Measurements from ENCODE around the gene TTC7B. TPM values are rescaled to one million over a fixed set of nuclear protein-coding genes. Genes with fewer than 3 reads are reported as not detected.

TTC7B gene
- total RNA-seq, 1 donor from 2014 or later, result 40.3 TPM

DNA sequence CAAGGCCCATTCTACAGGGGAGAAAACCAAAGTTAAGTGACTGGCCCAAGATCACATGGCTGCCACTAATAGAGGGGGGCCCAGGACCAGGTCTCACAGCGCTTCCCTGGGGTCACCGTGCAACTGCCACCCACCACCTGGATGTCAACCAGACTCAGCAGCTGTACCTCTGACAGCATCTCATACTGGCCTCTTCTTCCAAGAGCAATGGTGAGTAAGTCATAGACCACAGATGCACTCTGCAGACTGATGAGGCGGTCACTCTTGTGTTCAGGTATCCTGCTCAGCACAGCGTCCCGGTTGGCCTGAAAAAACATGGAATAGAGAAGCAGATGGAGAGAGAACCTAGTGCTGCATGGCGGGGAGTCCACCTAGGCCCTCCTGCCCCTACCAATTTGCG, 139.9 kb downstream of the TTC7B start:
- TF ChIP-seq CTCF (IDR thresholded peaks at IDR 0.05), result no peak
- H3K4me1 Mint-ChIP-seq (ENCODE audit: low read depth), result peaks cover 36% of the 10 kb centered on the region
- peaks cover 10% of the 10 kb centered on the region for H3K36me3 Mint-ChIP-seq (ENCODE audit: low read depth)
- H3K4me3 Mint-ChIP-seq (ENCODE audit: unreplicated experiment), result no peak overlapping the region
- H3K27ac Mint-ChIP-seq (ENCODE audit: unreplicated experiment), result no peak overlapping the region
- H3K27me3 Mint-ChIP-seq (ENCODE audit: low read depth), result no peaks in the 10 kb centered on the region
- no peak for DNase-seq (ENCODE audit: low spot score)
- H3K9me3 Mint-ChIP-seq (ENCODE audit: low read depth), result no peaks in the 10 kb centered on the region

DNA sequence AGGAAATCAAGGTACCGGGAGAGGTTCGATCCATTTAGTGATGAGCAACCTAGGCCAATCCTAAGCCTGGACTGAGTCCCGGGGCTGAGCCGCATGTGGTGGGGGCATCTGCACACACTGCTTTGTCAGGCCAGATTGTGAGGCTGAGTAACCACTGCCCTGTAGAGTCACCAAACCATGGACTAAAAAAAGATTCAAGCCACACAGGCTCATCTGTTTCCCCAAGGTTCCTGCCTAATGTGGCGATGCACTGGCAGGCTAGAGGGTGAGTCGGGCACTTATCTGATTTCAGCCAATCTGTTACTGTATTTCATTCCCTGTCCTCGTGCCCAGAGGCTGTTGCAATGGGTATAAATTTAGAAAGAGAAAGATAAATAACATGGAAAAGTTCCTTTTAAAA, 140.8 kb downstream of the TTC7B start:
- no peaks in the 10 kb centered on the region for H3K27me3 Mint-ChIP-seq (ENCODE audit: low read depth)
- H3K9me3 Mint-ChIP-seq (ENCODE audit: low read depth), result no peaks in the 10 kb centered on the region
- H3K36me3 Mint-ChIP-seq (ENCODE audit: low read depth), result peaks cover 10% of the 10 kb centered on the region
- no peak for DNase-seq (ENCODE audit: low spot score)
- no peak for TF ChIP-seq CTCF (IDR thresholded peaks at IDR 0.05)
- H3K4me3 Mint-ChIP-seq (ENCODE audit: unreplicated experiment), result no peak overlapping the region
- peak overlapping the region; percentile 43 for H3K27ac Mint-ChIP-seq (ENCODE audit: unreplicated experiment)
- H3K4me1 Mint-ChIP-seq (ENCODE audit: low read depth), result peaks cover 36% of the 10 kb centered on the region

- H3K36me3 Mint-ChIP-seq (ENCODE audit: low read depth), result peaks cover 15% of the 10 kb centered on the region
- H3K4me1 Mint-ChIP-seq (ENCODE audit: low read depth), result peaks cover 36% of the 10 kb centered on the region
- H3K4me3 Mint-ChIP-seq (ENCODE audit: unreplicated experiment), result no peak overlapping the region
- H3K9me3 Mint-ChIP-seq (ENCODE audit: low read depth), result peaks cover 6% of the 10 kb centered on the region
- H3K27ac Mint-ChIP-seq (ENCODE audit: unreplicated experiment), result no peak overlapping the region
- DNase-seq (ENCODE audit: low spot score), result no peak
- TF ChIP-seq CTCF (IDR thresholded peaks at IDR 0.05), result no peak
- no peaks in the 10 kb centered on the region for H3K27me3 Mint-ChIP-seq (ENCODE audit: low read depth)
Measured at GRCh38 chr14:90674716-90675115, 141.5 kb downstream of the TTC7B start.

DNA sequence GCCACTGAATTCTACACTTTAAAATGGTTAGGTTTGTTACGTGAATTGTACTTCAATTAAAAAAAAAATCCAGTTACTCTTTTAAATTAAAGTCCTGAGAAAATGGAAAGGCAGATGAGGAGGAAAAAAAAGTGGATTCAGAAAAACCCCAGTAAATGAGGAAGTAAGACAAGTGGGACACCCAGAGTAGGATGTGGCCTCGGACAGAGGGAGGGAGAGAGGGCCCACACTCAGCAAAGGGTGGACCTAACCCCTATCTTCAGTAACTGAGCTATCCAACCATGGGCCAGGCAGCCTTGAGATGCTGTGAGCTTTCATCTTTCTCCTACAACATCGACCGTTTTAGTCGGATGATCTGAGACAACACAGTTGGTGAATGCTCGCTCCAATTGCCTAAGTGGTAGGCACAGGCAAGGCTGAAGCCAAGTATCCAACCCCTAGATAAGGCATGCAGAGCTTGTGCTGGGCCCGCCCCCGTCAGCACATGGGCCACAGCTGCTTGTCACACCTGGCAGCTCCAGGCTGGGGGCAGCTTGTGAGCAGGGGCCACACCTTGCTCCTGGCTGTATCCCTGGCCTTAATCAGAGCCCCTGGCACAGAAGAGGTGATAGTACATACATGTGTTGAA, 142.1 kb downstream of the TTC7B start:
- H3K27me3 Mint-ChIP-seq (ENCODE audit: low read depth), result no peaks in the 10 kb centered on the region
- H3K4me1 Mint-ChIP-seq (ENCODE audit: low read depth), result peaks cover 36% of the 10 kb centered on the region
- H3K9me3 Mint-ChIP-seq (ENCODE audit: low read depth), result peaks cover 9% of the 10 kb centered on the region
- no peak for DNase-seq (ENCODE audit: low spot score)
- no peak overlapping the region for H3K27ac Mint-ChIP-seq (ENCODE audit: unreplicated experiment)
- no peak for TF ChIP-seq CTCF (IDR thresholded peaks at IDR 0.05)
- peaks cover 16% of the 10 kb centered on the region for H3K36me3 Mint-ChIP-seq (ENCODE audit: low read depth)
- H3K4me3 Mint-ChIP-seq (ENCODE audit: unreplicated experiment), result no peak overlapping the region

- Mint-ChIP-seq H3K27ac (ENCODE audit: unreplicated experiment) (no peak overlapping the region), H3K9me3 (ENCODE audit: low read depth) (peaks cover 11% of the 10 kb centered on the region), H3K27me3 (ENCODE audit: low read depth) (no peaks in the 10 kb centered on the region), H3K4me3 (ENCODE audit: unreplicated experiment) (no peak overlapping the region), H3K4me1 (ENCODE audit: low read depth) (peaks cover 21% of the 10 kb centered on the region), H3K36me3 (ENCODE audit: low read depth) (peaks cover 16% of the 10 kb centered on the region)
- DNase-seq (ENCODE audit: low spot score), result no peak
- no peak for TF ChIP-seq CTCF (IDR thresholded peaks at IDR 0.05)
Measured at GRCh38 chr14:90671382-90672234, 144.6 kb downstream of the TTC7B start.
